HG02973 (cell line): ENCODE results near the gene SEPTIN5.
"Not testable (repeated sequence)": the region's sequence is repeated elsewhere in the genome, so short reads cannot be mapped to it uniquely, and the experiment has no call there.

Experiments used
- ATAC-seq: cut with Tn5 transposase; IDR thresholded peaks from one replicate; pipeline ENCODE4 v1.9.1; 2021; ENCODE audit warnings: moderate library complexity; ENCODE audit not compliant: unreplicated experiment

The SEPTIN5 gene

GRCh38 chr22:19714312-19715187 lies at the start of gene SEPTIN5:
Gene SEPTIN5 (plus strand): TSS chr22:19714503. CDS start chr22:19714589, 86 bp downstream.
- no peak for ATAC-seq

GRCh38 chr22:19664951-19665783 lies 49.1 kb upstream of the SEPTIN5 start:
- ATAC-seq = no peak

GRCh38 chr22:19665784-19666672 lies 48.3 kb upstream of the SEPTIN5 start:
- ATAC-seq = no peak

GRCh38 chr22:19666673-19667593 lies 47.4 kb upstream of the SEPTIN5 start:
- ATAC-seq = no peak

- no peak for ATAC-seq
These were observed 46.2 kb upstream of the SEPTIN5 start for GRCh38 chr22:19667872-19668740.

GRCh38 chr22:19668748-19669147 lies 45.6 kb upstream of the SEPTIN5 start:
- ATAC-seq = no peak

- no peak for ATAC-seq
These were observed 44.7 kb upstream of the SEPTIN5 start for GRCh38 chr22:19669570-19669969.

- no peak for ATAC-seq
These were observed 43.0 kb upstream of the SEPTIN5 start for GRCh38 chr22:19671316-19671715.

- ATAC-seq = no peak
These were observed 42.1 kb upstream of the SEPTIN5 start for GRCh38 chr22:19672054-19672776.

- ATAC-seq = no peak
These were observed 40.6 kb upstream of the SEPTIN5 start for GRCh38 chr22:19673660-19674059.

GRCh38 chr22:19674129-19674928 lies 40.0 kb upstream of the SEPTIN5 start:
- no peak for ATAC-seq

GRCh38 chr22:19674929-19675253 lies 39.4 kb upstream of the SEPTIN5 start:
- no peak for ATAC-seq

GRCh38 chr22:19675428-19675827 lies 38.9 kb upstream of the SEPTIN5 start:
- no peak for ATAC-seq

- ATAC-seq = not testable (repeated sequence)
These were observed 37.9 kb upstream of the SEPTIN5 start for GRCh38 chr22:19676437-19676836.

- no peak for ATAC-seq
These were observed 35.3 kb upstream of the SEPTIN5 start for GRCh38 chr22:19678949-19679521.

GRCh38 chr22:19679522-19680101 lies 34.7 kb upstream of the SEPTIN5 start:
- ATAC-seq = no peak
